ENCODE measurements around the gene ODC1.
A peak's percentile ranks its signal among the peaks of the same experiment; 100 is the strongest.
"Not testable (repeated sequence)": the region's sequence is repeated elsewhere in the genome, so short reads cannot be mapped to it uniquely, and the experiment has no call there.

The ODC1 gene

DNA sequence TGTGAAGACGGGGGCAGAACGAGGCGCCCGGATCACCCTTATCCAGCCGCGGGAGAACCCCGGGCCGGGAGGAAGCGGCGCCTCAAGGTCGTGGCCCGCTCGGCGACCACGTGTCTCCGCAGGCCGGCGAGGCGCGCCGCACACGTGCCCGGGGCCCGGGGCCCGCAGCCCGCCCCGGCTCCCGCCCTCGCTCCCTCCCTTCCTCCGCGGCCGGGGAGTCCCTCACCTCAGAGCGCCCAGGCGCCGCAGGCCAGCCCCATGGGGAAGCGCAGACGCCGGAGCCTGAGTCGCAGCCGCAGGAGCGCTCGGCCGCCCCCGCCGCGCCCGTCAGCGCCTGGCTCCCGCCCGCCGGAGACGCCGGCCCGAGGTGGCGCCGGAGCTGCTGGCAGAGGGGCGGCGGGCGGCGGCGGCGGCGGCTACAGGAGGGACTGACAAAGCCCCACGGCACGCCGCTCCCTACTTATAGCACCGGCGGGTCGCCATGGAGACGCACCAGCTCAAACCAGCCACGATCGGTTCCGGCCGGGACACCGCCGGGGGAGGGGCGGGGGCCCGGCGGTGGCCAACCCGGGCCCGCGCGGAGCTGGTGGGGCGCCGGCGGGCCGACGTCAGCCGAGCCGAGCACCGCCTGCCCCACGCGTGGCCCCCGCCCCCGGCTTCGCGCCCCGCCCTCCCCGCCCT, at the start of gene ODC1:
Gene ODC1 (minus strand): TSS at position 433 of the 681 bp plus-strand sequence. CDS start 3,295 bp downstream, outside the sequence.
- Histone ChIP-seq H3K4me1 (ENCODE audit: insufficient read depth, low read length) (peaks cover 20% of the 10 kb centered on the region), H3K27ac (ENCODE audit: low read depth, low read length) (peak within 1 kb of the TSS; percentile 89), H3K4me3 (ENCODE audit: low read depth in 1 of 2, low read length in 2 of 2) (peak within 1 kb of the TSS; percentile 66 to 84), H3K9ac (ENCODE audit: low read length) (peak within 1 kb of the TSS; percentile 63), H3K9me3 (ENCODE audit: low read length) (no peaks in the 10 kb centered on the region), H3K36me3 (ENCODE audit: insufficient read depth, low read length) (peaks cover 15% of the 10 kb centered on the region), H3K27me3 (ENCODE audit: control insufficient read depth in 1 of 2, insufficient read depth in 2 of 2, low read length in 2 of 2) (no peaks in the 10 kb centered on the region)

GRCh38 chr2:10497797-10498251, 49.7 kb upstream of the ODC1 start:
- Histone ChIP-seq H3K27me3 (ENCODE audit: control insufficient read depth in 1 of 2, insufficient read depth in 2 of 2, low read length in 2 of 2) (peaks cover 0 to 5% of the 10 kb centered on the region in 2 donors), H3K9me3 (ENCODE audit: low read length) (no peaks in the 10 kb centered on the region), H3K36me3 (ENCODE audit: insufficient read depth, low read length) (no peaks in the 10 kb centered on the region), H3K4me3 (ENCODE audit: low read depth in 1 of 2, low read length in 2 of 2) (no peak overlapping the region), H3K27ac (ENCODE audit: low read depth, low read length) (no peak overlapping the region), H3K9ac (ENCODE audit: low read length) (no peak overlapping the region), H3K4me1 (ENCODE audit: insufficient read depth, low read length) (no peaks in the 10 kb centered on the region)

DNA sequence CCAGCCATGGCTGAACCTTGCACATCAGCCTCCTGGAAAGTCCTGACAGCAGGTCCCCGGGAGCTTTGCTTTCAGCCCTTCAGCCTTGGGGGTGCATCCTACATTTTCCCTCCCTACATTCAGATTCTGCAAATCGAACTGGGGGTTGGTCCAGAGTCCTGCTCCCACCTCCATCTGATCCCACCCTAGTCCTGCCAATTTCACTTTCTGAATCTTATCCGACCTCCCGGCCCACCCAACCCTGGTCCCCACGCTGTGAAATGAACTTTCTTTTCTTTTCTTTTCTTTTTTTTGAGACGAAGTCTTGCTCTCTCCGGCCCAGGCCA, 47.8 kb upstream of the ODC1 start:
- no peak overlapping the region for H3K4me3 ChIP-seq (ENCODE audit: low read depth in 1 of 2, low read length in 2 of 2)
- no peaks in the 10 kb centered on the region for H3K36me3 ChIP-seq (ENCODE audit: insufficient read depth, low read length)
- H3K9me3 ChIP-seq (ENCODE audit: low read length): no peaks in the 10 kb centered on the region
- no peak overlapping the region for H3K9ac ChIP-seq (ENCODE audit: low read length)
- peaks cover 0 to under 1% of the 10 kb centered on the region in 2 donors for H3K27me3 ChIP-seq (ENCODE audit: control insufficient read depth in 1 of 2, insufficient read depth in 2 of 2, low read length in 2 of 2)
- no peaks in the 10 kb centered on the region for H3K4me1 ChIP-seq (ENCODE audit: insufficient read depth, low read length)
- H3K27ac ChIP-seq (ENCODE audit: low read depth, low read length): no peak overlapping the region

GRCh38 chr2:10495311-10495987, 47.3 kb upstream of the ODC1 start:
- Histone ChIP-seq H3K36me3 (ENCODE audit: insufficient read depth, low read length) (no peaks in the 10 kb centered on the region), H3K4me1 (ENCODE audit: insufficient read depth, low read length) (no peaks in the 10 kb centered on the region)

DNA sequence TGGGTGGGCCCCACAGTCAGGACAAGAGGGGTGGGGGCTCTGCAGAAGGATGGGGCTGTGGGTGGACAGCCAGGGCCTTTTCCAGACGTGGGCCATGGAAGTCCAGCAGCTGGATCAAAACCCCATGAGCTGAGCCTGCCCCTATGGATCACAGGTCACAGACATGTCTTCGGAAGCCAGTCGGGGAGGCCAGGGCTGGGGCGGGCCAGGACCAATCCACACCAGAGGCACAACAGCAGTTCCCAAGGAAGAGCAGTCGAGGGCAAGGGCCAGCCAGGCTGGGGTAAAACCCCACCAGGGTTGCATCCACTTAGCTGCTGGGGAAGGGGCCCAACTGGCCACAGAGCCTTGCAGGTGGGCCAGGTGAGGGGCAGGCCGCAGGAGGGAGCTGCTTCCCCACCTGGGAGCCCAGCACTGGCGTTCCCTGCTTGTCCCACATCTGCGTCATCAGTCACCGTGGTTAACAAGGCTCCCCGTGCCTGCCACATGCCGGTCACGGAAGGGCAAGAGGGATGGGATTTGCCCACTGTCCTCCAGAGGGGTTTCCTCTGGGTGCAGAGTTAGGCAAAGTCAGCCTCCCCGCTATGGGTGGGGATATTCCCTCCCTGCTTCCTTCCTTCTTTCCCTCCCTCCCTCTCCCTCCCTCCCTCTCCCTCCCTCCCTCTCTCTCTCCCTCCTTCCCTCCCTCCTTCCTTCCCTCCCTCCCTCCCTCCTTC, 46.4 kb upstream of the ODC1 start:
- Histone ChIP-seq H3K36me3 (ENCODE audit: insufficient read depth, low read length) (no peaks in the 10 kb centered on the region), H3K4me3 (ENCODE audit: low read depth in 1 of 2, low read length in 2 of 2) (no peak overlapping the region), H3K4me1 (ENCODE audit: insufficient read depth, low read length) (no peaks in the 10 kb centered on the region), H3K27ac (ENCODE audit: low read depth, low read length) (no peak overlapping the region), H3K9ac (ENCODE audit: low read length) (no peak overlapping the region), H3K27me3 (ENCODE audit: control insufficient read depth in 1 of 2, insufficient read depth in 2 of 2, low read length in 2 of 2) (no peaks in the 10 kb centered on the region), H3K9me3 (ENCODE audit: low read length) (no peaks in the 10 kb centered on the region)

More at GRCh38 chr2:10495311-10495987, 47.3 kb upstream of the ODC1 start:
- no peaks in the 10 kb centered on the region for H3K9me3 ChIP-seq (ENCODE audit: low read length)
- no peak overlapping the region for H3K9ac ChIP-seq (ENCODE audit: low read length)
- H3K27me3 ChIP-seq (ENCODE audit: control insufficient read depth in 1 of 2, insufficient read depth in 2 of 2, low read length in 2 of 2): no peaks in the 10 kb centered on the region
- H3K4me3 ChIP-seq (ENCODE audit: low read depth in 1 of 2, low read length in 2 of 2): no peak overlapping the region
- H3K27ac ChIP-seq (ENCODE audit: low read depth, low read length): no peak overlapping the region

DNA sequence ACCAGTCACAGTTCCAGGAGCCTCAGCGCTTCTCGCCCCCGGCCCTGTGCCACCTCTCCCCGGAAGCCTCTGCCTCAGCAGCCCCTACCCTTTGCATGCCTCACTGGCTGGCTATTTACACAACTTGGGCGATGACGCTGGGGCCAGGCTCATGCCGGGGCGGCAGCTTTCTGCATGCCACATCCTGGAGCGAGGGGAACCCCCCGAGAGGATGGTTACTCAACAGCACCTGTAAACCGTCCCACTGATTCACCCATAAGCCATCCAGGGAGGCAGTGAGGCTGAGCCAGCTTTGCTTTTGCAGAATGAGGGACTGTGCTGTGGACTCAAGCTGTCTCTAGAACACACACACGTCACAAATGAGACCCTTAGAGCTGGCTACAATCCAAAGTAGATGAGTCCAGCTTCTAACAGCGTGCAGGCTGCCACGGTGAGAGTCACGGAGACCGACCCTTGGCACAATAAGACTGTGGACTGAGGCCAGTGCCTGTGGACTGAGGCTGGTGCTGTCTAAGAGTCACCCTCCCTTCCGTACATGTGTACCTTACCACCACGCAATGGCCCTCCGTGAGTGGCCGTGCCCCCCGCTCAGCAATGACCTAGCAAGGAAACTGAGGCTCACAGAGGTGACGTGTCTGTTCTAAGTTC, 45.6 kb upstream of the ODC1 start:
- H3K9me3 ChIP-seq (ENCODE audit: low read length): no peaks in the 10 kb centered on the region
- no peak overlapping the region for H3K4me3 ChIP-seq (ENCODE audit: low read depth in 1 of 2, low read length in 2 of 2)
- no peak overlapping the region for H3K9ac ChIP-seq (ENCODE audit: low read length)
- H3K4me1 ChIP-seq (ENCODE audit: insufficient read depth, low read length): no peaks in the 10 kb centered on the region
- H3K27me3 ChIP-seq (ENCODE audit: control insufficient read depth in 1 of 2, insufficient read depth in 2 of 2, low read length in 2 of 2): no peaks in the 10 kb centered on the region
- H3K27ac ChIP-seq (ENCODE audit: low read depth, low read length): no peak overlapping the region
- no peaks in the 10 kb centered on the region for H3K36me3 ChIP-seq (ENCODE audit: insufficient read depth, low read length)

DNA sequence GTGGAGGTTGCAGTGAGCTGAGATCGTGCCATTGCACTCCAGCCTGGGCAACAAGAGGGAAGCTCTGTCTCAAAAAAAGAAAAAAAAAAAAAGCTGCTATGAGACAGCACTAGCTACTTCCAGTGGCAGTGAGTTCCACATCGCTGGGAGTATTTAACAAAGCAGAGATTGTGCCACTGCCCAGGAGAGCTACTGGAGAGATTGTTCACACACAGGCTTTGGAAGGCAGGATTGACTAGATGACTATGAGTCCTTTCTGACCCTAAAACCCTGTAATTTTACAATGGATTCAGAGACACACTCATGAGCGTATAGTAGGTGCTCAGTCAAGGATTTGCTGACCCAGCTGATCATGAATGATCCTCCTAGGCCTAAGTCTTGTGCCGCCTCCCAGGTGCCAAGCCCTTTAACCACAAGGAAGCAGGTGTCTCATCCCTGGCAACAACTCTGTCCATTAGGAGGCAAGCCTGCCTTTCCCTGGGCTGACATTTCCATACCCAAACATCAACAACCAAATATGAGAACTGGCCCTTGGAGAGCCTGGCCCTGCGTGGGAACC, 45.0 kb upstream of the ODC1 start:
- Histone ChIP-seq H3K36me3 (ENCODE audit: insufficient read depth, low read length) (no peaks in the 10 kb centered on the region), H3K9me3 (ENCODE audit: low read length) (no peaks in the 10 kb centered on the region), H3K27ac (ENCODE audit: low read depth, low read length) (no peak overlapping the region), H3K9ac (ENCODE audit: low read length) (no peak overlapping the region), H3K4me1 (ENCODE audit: insufficient read depth, low read length) (no peaks in the 10 kb centered on the region), H3K27me3 (ENCODE audit: control insufficient read depth in 1 of 2, insufficient read depth in 2 of 2, low read length in 2 of 2) (no peaks in the 10 kb centered on the region), H3K4me3 (ENCODE audit: low read depth in 1 of 2, low read length in 2 of 2) (no peak overlapping the region)

DNA sequence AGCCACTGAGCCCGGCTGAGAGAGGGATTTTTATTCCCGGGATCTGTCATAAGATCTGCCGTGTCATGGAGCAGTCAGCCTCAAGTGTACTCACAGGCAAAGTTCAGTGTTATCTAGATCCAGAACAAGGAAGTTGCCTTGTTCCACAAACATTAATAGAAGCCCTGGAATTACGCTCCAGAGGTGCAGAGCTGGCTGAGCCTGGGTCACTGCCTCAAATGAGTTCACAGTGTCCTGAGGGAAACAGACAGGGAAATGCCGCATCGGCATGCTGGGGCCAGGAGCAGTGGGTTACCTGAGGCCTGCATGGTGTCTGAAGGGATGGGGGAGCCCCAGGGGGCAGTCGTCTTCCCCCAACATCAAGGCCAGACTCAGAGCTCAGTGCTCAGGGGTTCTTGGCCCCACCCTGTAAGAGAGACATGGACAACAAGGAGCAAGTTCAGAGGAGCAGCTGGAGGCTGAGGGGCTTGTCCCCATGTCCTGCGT, 42.7 kb upstream of the ODC1 start:
- no peaks in the 10 kb centered on the region for H3K4me1 ChIP-seq (ENCODE audit: insufficient read depth, low read length)
- no peak overlapping the region for H3K4me3 ChIP-seq (ENCODE audit: low read depth in 1 of 2, low read length in 2 of 2)
- no peaks in the 10 kb centered on the region for H3K36me3 ChIP-seq (ENCODE audit: insufficient read depth, low read length)
- H3K27ac ChIP-seq (ENCODE audit: low read depth, low read length): no peak overlapping the region
- H3K27me3 ChIP-seq (ENCODE audit: control insufficient read depth in 1 of 2, insufficient read depth in 2 of 2, low read length in 2 of 2): no peaks in the 10 kb centered on the region
- no peak overlapping the region for H3K9ac ChIP-seq (ENCODE audit: low read length)
- no peaks in the 10 kb centered on the region for H3K9me3 ChIP-seq (ENCODE audit: low read length)

GRCh38 chr2:10489842-10490555, 41.9 kb upstream of the ODC1 start:
- Histone ChIP-seq H3K4me1 (ENCODE audit: insufficient read depth, low read length) (no peaks in the 10 kb centered on the region), H3K27ac (ENCODE audit: low read depth, low read length) (no peak overlapping the region), H3K9ac (ENCODE audit: low read length) (no peak overlapping the region), H3K36me3 (ENCODE audit: insufficient read depth, low read length) (no peaks in the 10 kb centered on the region), H3K4me3 (ENCODE audit: low read depth in 1 of 2, low read length in 2 of 2) (no peak overlapping the region), H3K27me3 (ENCODE audit: control insufficient read depth in 1 of 2, insufficient read depth in 2 of 2, low read length in 2 of 2) (no peaks in the 10 kb centered on the region), H3K9me3 (ENCODE audit: low read length) (no peaks in the 10 kb centered on the region)

DNA sequence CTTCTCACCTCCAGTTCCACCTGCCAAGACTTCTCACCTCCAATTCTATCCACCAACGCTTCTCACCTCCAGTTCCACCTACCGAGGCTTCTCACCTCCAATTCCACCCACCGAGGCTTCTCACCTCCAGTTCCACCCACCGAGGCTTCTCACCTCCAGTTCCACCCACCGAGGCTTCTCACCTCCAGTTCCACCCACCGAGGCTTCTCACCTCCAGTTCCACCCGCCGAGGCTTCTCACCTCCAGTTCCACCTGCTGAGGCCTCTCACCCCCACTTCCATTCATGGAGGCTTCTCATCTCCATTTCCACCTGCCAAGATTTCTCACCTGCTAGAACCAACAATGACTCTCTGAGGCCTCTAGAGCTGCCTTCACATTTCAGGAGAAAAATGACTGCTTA, 40.0 kb upstream of the ODC1 start:
- not testable (repeated sequence) for H3K27ac ChIP-seq (ENCODE audit: low read depth, low read length); H3K27me3 ChIP-seq (ENCODE audit: control insufficient read depth in 1 of 2, insufficient read depth in 2 of 2, low read length in 2 of 2); H3K36me3 ChIP-seq (ENCODE audit: insufficient read depth, low read length); H3K4me3 ChIP-seq (ENCODE audit: low read depth in 1 of 2, low read length in 2 of 2); H3K4me1 ChIP-seq (ENCODE audit: insufficient read depth, low read length); H3K9ac ChIP-seq (ENCODE audit: low read length); H3K9me3 ChIP-seq (ENCODE audit: low read length)
